AG04449 (cell line): ENCODE data around the gene RPL28.
"Not testable (repeated sequence)": the region's sequence is repeated elsewhere in the genome, so short reads cannot be mapped to it uniquely, and the experiment has no call there.

ENCODE experiments used
- CTCF ChIA-PET: fragments of 350-600 bp; formaldehyde crosslinking; extraction: SDS; loops from one replicate; lab custom pipeline; 2021; ENCODE audit warnings: antibody characterized with exemption; lab: Yijun Ruan, JAX
- POLR2A ChIA-PET: fragments of 400-600, 350-600 bp; formaldehyde crosslinking; extraction: SDS; loops from one replicate; lab custom pipeline; 2020; ENCODE audit warnings: antibody characterized with exemption, inconsistent platforms; lab: Yijun Ruan, JAX
- DNase-seq: peaks from one replicate; pipeline ENCODE4 v3.0.0-alpha.2; 2010; ENCODE audit warnings: low read depth, low spot score
- H3K4me3 ChIP-seq: 2 replicates; pipeline ENCODE4 v1.5.1; 2011; ENCODE audit warnings: low read depth, mild to moderate bottlenecking, control low read depth, low read length
- TF ChIP-seq, protein P1 (sequence below): IDR thresholded peaks from one replicate; pipeline ENCODE4 v1.5.1; 2011; ENCODE audit warnings: mild to moderate bottlenecking, moderate library complexity, low read length, control low read depth, inconsistent platforms; ENCODE audit not compliant: insufficient read depth; ENCODE audit errors: missing control alignments

Gene RPL28

DNA sequence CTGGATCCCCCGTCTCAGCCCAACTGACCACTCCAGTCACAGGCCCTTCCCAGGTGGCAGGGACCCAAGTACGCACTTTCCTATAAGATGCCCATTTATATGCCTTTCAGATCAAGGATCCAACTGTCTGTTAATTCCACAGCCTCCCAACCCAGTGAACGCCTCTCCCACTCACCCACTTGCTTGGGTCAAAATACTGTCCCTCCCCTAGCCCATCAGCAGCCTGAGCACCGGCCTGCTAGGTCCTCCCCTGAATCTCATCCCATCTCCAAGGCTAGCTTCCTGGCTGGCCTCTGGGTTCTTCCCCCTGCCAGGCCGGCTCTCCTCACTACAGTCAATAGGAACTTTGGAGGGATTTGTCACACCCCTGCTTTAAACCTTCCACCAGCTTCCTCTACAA lies 19.9 kb downstream of the RPL28 start:
- peak overlapping the region; percentile 84 for H3K4me3 ChIP-seq
- POLR2A ChIA-PET = interaction anchor here (0.6 to 3.4 kb wide), 6 partner anchors 15 to 157 kb away, joined by 3 to 86 read pairs (median 4); partner anchors contain the start of gene RPL28
- DNase-seq = no peak
- CTCF ChIA-PET = interaction anchor here (0.8 to 2.7 kb wide), 7 partner anchors 12 to 265 kb away, joined by 3 to 8 read pairs (median 4); no protein-coding TSS in a partner anchor
- TF ChIP-seq, protein P1, sequence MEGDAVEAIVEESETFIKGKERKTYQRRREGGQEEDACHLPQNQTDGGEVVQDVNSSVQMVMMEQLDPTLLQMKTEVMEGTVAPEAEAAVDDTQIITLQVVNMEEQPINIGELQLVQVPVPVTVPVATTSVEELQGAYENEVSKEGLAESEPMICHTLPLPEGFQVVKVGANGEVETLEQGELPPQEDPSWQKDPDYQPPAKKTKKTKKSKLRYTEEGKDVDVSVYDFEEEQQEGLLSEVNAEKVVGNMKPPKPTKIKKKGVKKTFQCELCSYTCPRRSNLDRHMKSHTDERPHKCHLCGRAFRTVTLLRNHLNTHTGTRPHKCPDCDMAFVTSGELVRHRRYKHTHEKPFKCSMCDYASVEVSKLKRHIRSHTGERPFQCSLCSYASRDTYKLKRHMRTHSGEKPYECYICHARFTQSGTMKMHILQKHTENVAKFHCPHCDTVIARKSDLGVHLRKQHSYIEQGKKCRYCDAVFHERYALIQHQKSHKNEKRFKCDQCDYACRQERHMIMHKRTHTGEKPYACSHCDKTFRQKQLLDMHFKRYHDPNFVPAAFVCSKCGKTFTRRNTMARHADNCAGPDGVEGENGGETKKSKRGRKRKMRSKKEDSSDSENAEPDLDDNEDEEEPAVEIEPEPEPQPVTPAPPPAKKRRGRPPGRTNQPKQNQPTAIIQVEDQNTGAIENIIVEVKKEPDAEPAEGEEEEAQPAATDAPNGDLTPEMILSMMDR = no peak

- TF ChIP-seq, protein P1 = no peak
- peak overlapping the region; percentile 84 for H3K4me3 ChIP-seq
- no peak for DNase-seq
- CTCF ChIA-PET = interaction anchor here (0.8 to 2.7 kb wide), 6 partner anchors 12 to 265 kb away, joined by 3 to 8 read pairs (median 4); no protein-coding TSS in a partner anchor
- POLR2A ChIA-PET = interaction anchor here (0.6 to 3.4 kb wide), 12 partner anchors 7 to 288 kb away, joined by 3 to 86 read pairs (median 5); partner anchors contain the start of genes PPP1R12C, RPL28, SYT5 and TMEM238
Measured at GRCh38 chr19:55406091-55406825, 20.5 kb downstream of the RPL28 start.

DNA sequence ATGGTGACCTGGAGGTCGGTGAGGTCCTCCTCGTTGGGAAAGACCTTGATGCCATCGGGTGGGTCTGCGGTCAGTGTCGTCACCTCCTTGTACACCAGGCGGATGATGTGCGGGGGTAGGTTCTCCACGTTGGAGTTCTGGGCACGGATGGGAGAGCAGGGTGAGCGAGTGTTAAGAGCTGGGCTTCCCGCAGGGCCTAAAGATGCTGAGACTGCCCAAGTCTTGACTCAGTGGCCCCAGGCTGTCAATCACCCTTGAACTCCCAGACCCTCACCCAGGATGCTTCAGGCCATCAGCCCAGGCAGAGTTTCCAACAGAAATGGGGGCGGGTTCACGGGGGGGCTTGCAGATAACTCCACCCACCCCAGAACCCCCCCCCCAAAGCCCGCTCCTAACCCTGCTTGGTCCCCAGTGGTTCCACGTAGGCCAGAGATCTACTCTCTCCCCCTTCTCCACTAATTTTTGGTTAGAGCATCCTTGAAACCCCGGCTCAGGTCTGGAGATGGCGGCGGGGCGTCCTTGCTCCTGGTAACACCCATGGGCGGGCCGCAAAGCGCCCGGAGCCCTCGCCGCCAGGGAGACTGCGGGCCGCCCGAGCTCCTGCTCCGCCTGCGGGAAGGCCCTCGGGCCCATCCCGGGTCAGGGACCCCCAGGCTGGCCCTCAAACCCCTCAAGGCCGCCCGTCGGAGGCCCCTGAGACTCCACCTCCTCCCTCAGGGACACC lies 21.3 kb downstream of the RPL28 start:
- CTCF ChIA-PET = interaction anchor here (1.0 to 2.7 kb wide), 4 partner anchors 11 to 266 kb away, joined by 3 to 8 read pairs (median 6); no protein-coding TSS in a partner anchor
- no peak for DNase-seq
- TF ChIP-seq, protein P1 = no peak
- H3K4me3 ChIP-seq = peak overlapping the region; percentile 84
- POLR2A ChIA-PET = interaction anchor here (0.6 to 3.4 kb wide), 33 partner anchors 8 to 321 kb away, joined by 3 to 86 read pairs (median 6); partner anchors contain the start of genes HSPBP1, IL11, ISOC2 and KMT5C

DNA sequence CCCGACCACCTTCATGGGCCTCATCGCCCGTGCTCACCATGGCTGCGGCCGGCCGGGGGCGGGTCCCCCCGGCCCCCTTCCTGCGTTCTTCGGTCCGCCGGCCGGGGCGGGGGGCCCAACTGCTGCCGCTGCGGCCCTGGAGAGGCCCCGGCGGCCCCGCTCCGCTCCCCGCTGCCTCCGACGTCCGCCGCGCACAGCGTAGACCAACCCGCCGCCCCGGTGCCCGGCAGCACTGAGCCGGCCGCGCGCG lies 21.7 kb downstream of the RPL28 start, which contains the start of gene UBE2S:
UBE2S (minus strand) TSS at position 239 of the 250 bp plus-strand sequence; CDS start at position 40, 199 bp downstream.
- peak within 1 kb of the TSS; percentile 84 for H3K4me3 ChIP-seq
- CTCF ChIA-PET = interaction anchor here (1.0 to 2.0 kb wide), 2 partner anchors 11 to 60 kb away, joined by 4 to 7 read pairs; no protein-coding TSS in a partner anchor
- POLR2A ChIA-PET = interaction anchor here (0.6 to 3.4 kb wide), 46 partner anchors 8 to 321 kb away, joined by 3 to 86 read pairs (median 4); partner anchors contain the start of genes FIZ1, HSPBP1, IL11 and ISOC2
- not testable (repeated sequence) for DNase-seq

DNA sequence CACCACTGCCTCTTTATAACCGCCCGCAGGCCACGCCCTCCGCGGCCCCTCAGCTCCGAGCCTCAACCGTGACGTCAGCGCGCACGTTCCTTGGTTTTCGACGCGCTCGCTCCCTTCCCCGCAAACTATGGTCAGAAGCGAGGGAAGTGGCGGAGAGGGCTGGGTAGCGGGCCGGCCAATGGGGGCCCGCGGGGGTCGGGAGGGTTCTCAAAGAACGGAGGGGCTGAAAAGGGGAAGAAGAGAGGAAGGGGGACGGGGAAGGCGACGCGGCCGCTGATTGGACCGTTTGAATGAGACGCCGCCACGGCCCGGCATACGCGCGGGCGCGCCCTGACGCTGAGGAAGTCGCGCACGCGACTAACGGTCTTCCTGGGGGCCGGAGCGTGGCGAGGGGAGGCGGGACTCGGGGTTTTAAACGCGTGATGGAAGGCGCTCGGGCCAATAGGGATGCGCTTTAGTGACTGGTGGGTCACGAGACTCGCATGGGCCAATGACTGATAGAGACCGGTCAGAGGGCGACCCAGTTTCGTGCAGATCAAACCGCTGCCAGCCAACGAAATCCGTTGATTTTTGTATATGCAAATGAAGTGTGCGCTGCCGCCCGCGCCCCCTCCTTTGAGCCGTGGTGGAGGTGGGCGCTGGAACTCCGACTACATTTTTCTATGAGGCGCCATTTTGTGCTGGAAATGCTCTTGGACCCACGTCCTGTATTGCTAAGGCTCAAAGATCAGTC lies 22.2 kb downstream of the RPL28 start:
- H3K4me3 ChIP-seq = peak overlapping the region; percentile 84
- peak; percentile 95 for DNase-seq
- POLR2A ChIA-PET = interaction anchor here (0.5 to 3.4 kb wide), 42 partner anchors 9 to 321 kb away, joined by 3 to 86 read pairs (median 4); partner anchors contain the start of genes FIZ1, HSPBP1, IL11 and ISOC2
- CTCF ChIA-PET = interaction anchor here (0.8 to 2.8 kb wide), 9 partner anchors 10 to 267 kb away, joined by 3 to 42 read pairs (median 6); partner anchors contain the start of gene TMEM238
- TF ChIP-seq, protein P1 = no peak

DNA sequence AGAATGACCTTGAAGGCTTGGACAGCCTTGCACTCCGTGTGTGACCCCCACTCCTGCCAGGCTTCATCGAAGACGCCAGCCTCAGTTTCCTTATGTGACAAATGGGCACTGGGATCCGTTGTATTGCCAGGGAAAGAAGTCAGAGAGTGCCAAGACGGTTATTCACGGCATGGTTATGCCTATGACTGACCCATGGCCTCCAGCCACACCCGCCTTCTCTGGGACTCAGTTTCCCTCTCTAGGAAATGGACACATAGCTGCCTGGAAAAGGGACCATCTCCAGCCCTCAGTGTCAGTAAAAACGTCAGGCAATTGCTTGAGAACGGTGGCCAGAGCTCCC lies 22.8 kb downstream of the RPL28 start:
- peak overlapping the region; percentile 58 for H3K4me3 ChIP-seq

GRCh38 chr19:55409179-55409578 lies 23.4 kb downstream of the RPL28 start:
- CTCF ChIA-PET = interaction anchor here (0.8 to 2.8 kb wide), 7 partner anchors 10 to 268 kb away, joined by 3 to 42 read pairs (median 6); no protein-coding TSS in a partner anchor
- H3K4me3 ChIP-seq, DNase-seq, POLR2A ChIA-PET: not testable (repeated sequence)

More for the DNA sequence above, 22.8 kb downstream of the RPL28 start:
- TF ChIP-seq, protein P1 = no peak
- DNase-seq = no peak
- CTCF ChIA-PET = interaction anchor here (0.8 to 2.8 kb wide), 7 partner anchors 10 to 268 kb away, joined by 3 to 42 read pairs (median 6); partner anchors contain the start of gene TMEM238
- POLR2A ChIA-PET = no interaction called here
